ENCODE data around the gene CDK11B.

CDK11B gene

GRCh38 chr1:1626207-1627141, 32.3 kb downstream of the CDK11B start:
- DNase-seq, result no peak

GRCh38 chr1:1625824-1626206, 33.0 kb downstream of the CDK11B start:
- no peak for DNase-seq

- DNase-seq, result no peak
These were observed 33.4 kb downstream of the CDK11B start for GRCh38 chr1:1625404-1625775.

- no peak for DNase-seq
These were observed 34.1 kb downstream of the CDK11B start for GRCh38 chr1:1624443-1625403.

GRCh38 chr1:1623631-1624442, 35.0 kb downstream of the CDK11B start:
- DNase-seq, result no peak

DNA sequence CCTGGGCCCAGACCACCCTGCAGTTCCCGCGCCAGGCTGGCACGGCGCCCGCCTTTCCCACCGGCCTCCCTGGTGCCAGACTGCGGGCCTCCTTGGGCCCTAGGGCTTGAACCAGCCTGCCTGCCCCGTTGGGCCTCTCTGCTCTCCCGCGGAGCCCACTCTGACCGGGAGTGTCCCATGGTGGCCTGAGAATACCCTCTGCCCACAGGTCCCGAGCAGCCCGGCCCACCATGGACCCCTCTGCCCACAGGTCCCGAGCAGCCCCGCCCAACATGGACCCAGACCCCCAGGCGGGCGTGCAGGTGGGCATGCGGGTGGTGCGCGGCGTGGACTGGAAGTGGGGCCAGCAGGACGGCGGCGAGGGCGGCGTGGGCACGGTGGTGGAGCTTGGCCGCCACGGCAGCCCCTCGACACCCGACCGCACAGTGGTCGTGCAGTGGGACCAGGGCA, 35.6 kb downstream of the CDK11B start:
- DNase-seq, result no peak

- no peak for DNase-seq
These were observed 36.1 kb downstream of the CDK11B start for GRCh38 chr1:1622788-1623094.

DNA sequence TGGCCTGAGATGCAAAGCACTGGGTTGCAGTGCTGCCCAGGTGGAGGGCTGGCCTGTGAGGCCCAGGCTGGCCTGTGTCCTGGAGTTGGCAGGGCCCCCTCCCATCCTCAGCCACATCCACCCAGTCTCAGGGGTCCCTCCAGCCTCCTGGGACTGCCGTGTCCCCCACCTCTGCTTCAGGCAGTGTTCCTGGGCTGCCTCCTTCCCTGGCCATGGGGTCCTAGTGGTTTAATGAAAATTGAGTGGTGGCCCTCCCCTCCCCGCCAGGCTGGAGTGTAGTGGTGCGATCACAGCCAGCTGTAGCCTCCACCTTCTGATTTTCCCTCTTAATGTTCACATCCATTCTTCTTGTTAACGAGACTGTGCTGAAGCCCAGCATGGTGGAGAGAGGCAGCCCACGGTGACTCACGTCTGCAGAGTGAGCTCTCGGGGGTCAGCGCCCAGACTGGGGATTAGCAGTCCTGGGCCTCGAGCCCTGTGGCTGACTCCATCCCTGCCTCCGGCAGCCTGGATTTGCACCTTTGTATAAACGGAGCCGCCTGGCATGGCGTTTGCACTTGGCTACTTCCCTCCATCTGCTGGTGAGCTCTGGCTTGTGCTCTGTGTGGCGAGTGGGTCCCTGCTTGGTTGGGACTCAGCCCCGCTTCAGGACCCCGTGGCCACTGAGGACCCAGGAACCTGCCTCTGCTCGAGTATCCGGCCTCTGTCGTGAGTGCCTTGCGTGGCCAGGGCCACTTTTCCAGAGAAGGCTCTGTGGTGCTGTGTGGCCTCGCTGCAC, 36.6 kb downstream of the CDK11B start:
- no peak for DNase-seq

GRCh38 chr1:1621173-1622009, 37.4 kb downstream of the CDK11B start:
- DNase-seq, result no peak

- DNase-seq, result no peak
These were observed 38.2 kb downstream of the CDK11B start for GRCh38 chr1:1620433-1621139.

- no peak for DNase-seq
These were observed 38.9 kb downstream of the CDK11B start for GRCh38 chr1:1619917-1620361.

DNA sequence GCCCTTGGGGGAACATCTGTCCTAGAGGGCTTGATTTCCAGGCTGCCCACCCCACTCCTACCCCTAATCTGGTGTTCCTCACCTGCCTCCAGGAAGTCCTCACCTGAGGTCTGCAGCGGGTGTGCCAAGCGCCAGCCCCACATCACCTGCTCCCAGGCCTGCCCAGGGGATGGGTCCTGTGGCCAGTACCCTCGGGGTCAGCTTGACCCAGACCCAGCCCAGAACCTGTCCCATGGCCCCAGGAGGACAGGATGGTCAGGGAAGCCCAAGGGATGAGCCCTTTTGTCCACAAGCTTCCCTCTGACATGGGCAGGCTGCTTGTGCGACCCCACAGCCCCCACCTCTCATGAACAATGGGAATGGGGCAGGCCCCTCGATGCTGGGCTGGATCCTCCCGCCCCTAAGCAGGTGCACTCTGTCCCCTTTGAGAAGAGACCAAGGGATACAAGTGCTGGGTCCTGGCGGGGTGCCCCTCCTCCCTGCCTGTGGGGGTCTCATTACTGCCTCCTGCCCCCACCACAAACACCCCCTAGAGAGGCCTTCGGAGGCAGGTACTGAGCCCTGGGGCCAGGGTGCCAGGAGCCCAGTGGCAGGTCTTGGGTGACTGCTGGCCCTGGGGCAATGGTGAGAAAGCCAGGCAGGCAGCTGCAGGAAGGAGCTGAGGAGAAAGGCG, 40.3 kb downstream of the CDK11B start:
- no peak for DNase-seq

DNA sequence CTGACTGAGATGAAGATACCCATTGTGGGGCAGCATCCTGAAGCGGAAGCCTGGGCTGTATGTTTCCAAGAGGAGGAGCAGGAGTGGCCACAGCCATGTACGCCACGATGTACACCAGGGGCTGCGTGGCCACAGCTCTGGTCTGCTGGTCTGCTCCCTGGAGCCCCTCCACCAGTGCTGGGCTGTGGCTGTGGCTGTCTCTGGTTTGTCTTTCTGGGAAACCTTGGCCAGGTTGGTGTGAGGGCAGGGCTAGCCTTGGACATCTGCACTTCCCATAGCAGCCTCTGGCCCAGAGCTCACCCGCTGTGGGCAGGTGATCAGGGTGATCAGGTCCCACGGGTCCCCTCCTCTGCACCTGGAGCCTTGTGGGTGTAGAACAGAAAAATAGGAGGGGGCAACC, 40.9 kb downstream of the CDK11B start:
- DNase-seq, result no peak

DNA sequence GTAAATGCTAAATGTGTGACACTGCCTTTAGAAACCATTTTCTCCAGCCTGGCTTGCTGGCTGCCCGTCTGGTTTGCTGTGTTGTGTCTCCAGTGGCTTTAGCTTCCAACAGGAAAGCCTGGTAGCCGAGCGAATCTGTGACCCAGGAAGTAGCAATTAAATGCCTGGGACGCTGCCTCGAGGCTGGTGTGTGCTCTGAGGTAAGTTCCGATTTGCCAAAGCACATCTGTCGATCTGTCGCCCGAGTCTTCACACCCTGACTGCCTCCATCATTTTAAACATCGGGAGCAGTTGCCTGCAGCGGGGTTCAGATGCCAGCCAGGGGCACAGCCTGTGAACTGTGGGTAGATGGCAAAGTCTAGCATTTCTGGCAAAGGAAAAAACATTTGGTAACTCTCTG, 41.3 kb downstream of the CDK11B start:
- no peak for DNase-seq

DNA sequence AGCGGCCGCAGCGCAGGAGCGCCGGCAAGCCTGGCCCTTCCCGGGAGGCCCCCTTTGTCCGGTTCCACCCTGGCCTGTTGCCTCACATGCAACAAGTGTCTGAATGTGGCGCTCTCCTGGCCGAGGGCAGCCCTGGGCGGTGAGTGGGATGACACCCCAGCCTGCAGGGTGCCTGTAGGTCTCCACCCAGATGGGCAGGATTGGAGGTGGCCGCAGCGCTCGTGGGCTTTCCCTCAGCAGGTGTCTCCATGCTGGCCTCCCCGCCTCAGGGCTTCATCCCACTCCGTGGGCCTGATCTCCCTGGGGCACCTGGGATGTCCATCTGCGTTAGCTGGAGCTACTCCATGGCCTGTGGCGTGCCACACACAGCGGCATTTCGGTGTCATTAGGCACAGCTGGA, 42.0 kb downstream of the CDK11B start:
- no peak for DNase-seq

- no peak for DNase-seq
These were observed 42.6 kb downstream of the CDK11B start for GRCh38 chr1:1616045-1616790.

- DNase-seq, result peak; percentile 97
These were observed 43.4 kb downstream of the CDK11B start, which contains the start of gene MIB2 for GRCh38 chr1:1615256-1616044. MIB2 (plus strand) TSS chr1:1615500; CDS start chr1:1623453, 7,953 bp downstream.

DNA sequence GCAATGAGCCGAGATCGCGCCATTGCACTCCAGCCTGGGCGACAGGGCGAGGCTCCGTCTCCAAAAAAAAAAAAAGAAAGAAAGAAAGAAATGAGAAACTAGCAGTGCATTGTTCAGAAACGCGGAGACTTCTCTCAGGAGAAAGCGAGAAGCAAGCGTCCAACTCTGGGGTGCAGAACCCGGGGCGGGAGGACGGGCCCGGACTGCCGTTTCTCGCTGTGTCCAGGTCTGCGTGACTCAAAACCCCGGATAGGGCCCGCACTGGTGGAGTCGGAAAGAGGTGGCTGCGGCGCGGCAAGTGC, 43.9 kb downstream of the CDK11B start:
- no peak for DNase-seq

All from activated gamma-delta T cell treated with Interleukin-2 at 50 U/mL for 16 hours (primary cell).